Transverse colon (tissue), 1 donor: ENCODE results near the gene CCL5.

Experiments
- EP300 ChIP-seq: sonication (generic); formaldehyde crosslinking; IDR thresholded peaks from one replicate; pipeline ENCODE4 v1.6.1; 2017; ENCODE audit warnings: antibody characterized with exemption, low read depth
- POLR2A ChIP-seq: fragments of 450-650 bp; IDR thresholded peaks from one replicate; pipeline ENCODE4 v1.6.1; 2016; ENCODE audit warnings: antibody characterized with exemption, mild to moderate bottlenecking, moderate library complexity

DNA sequence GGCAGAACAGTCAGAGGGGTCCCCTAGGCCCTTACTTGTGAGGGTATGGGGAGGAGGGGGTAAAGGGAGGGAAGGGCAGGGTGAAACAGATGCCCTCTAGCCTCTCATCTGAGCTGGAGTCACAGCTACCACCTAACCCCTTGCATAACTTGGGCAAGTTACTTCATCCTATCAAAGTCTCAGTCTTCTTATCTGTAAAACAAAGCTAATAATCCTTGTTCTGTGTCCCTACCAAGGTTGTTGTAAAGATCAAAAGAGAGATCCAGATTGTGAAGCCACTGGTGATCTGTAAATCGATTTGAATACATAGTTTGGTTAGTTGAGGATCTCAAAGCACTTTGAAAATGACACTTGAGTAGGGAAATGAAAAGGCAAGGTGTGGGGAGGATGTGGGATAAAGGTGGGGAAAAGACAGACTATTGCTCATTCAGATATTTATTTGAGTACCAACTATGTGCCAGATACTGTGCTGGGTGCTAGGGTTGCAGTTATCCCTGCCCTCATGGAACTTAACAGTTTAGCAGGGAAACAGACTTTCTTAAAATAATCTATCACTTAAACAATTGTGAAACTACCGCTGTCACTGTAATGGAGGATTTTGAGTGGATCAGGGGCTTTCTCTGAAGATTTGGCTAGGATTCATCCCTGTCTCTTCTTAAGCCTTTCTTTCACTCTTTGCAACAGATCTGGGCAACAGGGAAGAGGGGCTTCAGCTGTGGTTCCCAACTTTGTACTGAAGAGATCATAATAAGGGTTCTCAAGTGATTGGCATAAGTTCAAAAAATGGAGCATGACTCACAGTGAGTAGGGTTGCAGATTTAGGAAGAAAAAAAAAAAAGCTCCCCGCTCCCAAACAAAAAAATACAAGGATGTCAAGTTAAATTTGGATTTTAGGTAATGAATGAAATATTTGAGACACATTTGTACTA is 14.5 kb downstream of the CCL5 start:
- TF ChIP-seq EP300 = no peak
- TF ChIP-seq POLR2A = no peak
